ENCODE measurements around the gene PPM1D.
"Not testable (repeated sequence)": the region's sequence is repeated elsewhere in the genome, so short reads cannot be mapped to it uniquely, and the experiment has no call there.

Gene PPM1D

GRCh38 chr17:60656499-60656898, 56.5 kb downstream of the PPM1D start:
- DNase-seq: no peak
- TF ChIP-seq CTCF (IDR thresholded peaks at IDR 0.05): no peak
- Histone ChIP-seq H3K27ac (no peak overlapping the region), H3K4me3 (no peak overlapping the region), H3K36me3 (peaks cover 5 to 30% (median 21%) of the 10 kb centered on the region in 3 donors), H3K9me3 (no peaks in the 10 kb centered on the region), H3K4me1 (no peaks in the 10 kb centered on the region), H3K27me3 (no peaks in the 10 kb centered on the region)
- intact Hi-C loops (cut with DNase I; ENCODE audit: low total_unique reads): no loop called here

- no peak for TF ChIP-seq CTCF (IDR thresholded peaks at IDR 0.05)
- Histone ChIP-seq H3K9me3 (no peaks in the 10 kb centered on the region), H3K4me3 (no peak overlapping the region), H3K27me3 (no peaks in the 10 kb centered on the region), H3K27ac (no peak overlapping the region), H3K4me1 (no peaks in the 10 kb centered on the region), H3K36me3 (peaks cover 16 to 35% (median 24%) of the 10 kb centered on the region in 3 donors)
- intact Hi-C loops (cut with DNase I; ENCODE audit: low total_unique reads): no loop called here
- no peak for DNase-seq
Measured at GRCh38 chr17:60659156-60659555, 59.2 kb downstream of the PPM1D start.

GRCh38 chr17:60661489-60661888, 61.5 kb downstream of the PPM1D start:
- no peaks in the 10 kb centered on the region for H3K4me1 ChIP-seq
- H3K4me3 ChIP-seq: no peak overlapping the region
- H3K9me3 ChIP-seq: no peaks in the 10 kb centered on the region
- no peak overlapping the region for H3K27ac ChIP-seq
- no peak for DNase-seq
- TF ChIP-seq CTCF (IDR thresholded peaks at IDR 0.05): no peak
- peaks cover 16 to 51% (median 39%) of the 10 kb centered on the region in 3 donors for H3K36me3 ChIP-seq
- intact Hi-C loops (cut with DNase I; ENCODE audit: low total_unique reads): no loop called here
- no peaks in the 10 kb centered on the region for H3K27me3 ChIP-seq

GRCh38 chr17:60664022-60664421, 64.0 kb downstream of the PPM1D start:
- peaks cover 11 to 39% (median 29%) of the 10 kb centered on the region in 3 donors for H3K36me3 ChIP-seq
- H3K4me3 ChIP-seq: no peak overlapping the region
- no peak overlapping the region for H3K27ac ChIP-seq
- no peaks in the 10 kb centered on the region for H3K9me3 ChIP-seq
- H3K27me3 ChIP-seq: no peaks in the 10 kb centered on the region
- no peaks in the 10 kb centered on the region for H3K4me1 ChIP-seq
- intact Hi-C loops (cut with DNase I; ENCODE audit: low total_unique reads): no loop called here
- no peak for DNase-seq
- no peak for TF ChIP-seq CTCF (IDR thresholded peaks at IDR 0.05)

GRCh38 chr17:60665602-60666001, 65.6 kb downstream of the PPM1D start:
- H3K9me3 ChIP-seq: no peaks in the 10 kb centered on the region
- H3K36me3 ChIP-seq: peaks cover 11 to 30% (median 29%) of the 10 kb centered on the region in 3 donors
- no peaks in the 10 kb centered on the region for H3K27me3 ChIP-seq
- H3K27ac ChIP-seq: no peak overlapping the region
- no peaks in the 10 kb centered on the region for H3K4me1 ChIP-seq
- no peak for TF ChIP-seq CTCF (IDR thresholded peaks at IDR 0.05)
- no peak overlapping the region for H3K4me3 ChIP-seq
- DNase-seq: no peak
- intact Hi-C loops (cut with DNase I; ENCODE audit: low total_unique reads): no loop called here

GRCh38 chr17:60668741-60669140, 68.7 kb downstream of the PPM1D start:
- H3K4me1 ChIP-seq; H3K27ac ChIP-seq; DNase-seq; intact Hi-C loops (cut with DNase I; ENCODE audit: low total_unique reads); H3K9me3 ChIP-seq; H3K4me3 ChIP-seq; H3K27me3 ChIP-seq: not testable (repeated sequence)
- peaks cover 5 to 23% (median 22%) of the 10 kb centered on the region in 3 donors for H3K36me3 ChIP-seq
